GM06990 (cell line): Measurements from ENCODE around the gene TMEM59L.

Experiments used
- DNase-seq: peaks from one replicate; pipeline ENCODE4 v3.0.0-alpha.2; 2011; ENCODE audit not compliant: insufficient read length; ENCODE audit errors: extremely low read depth
- H3K27me3 ChIP-seq: replicated peaks from 2 replicates; pipeline ENCODE4 v1.6.0; 2011; ENCODE audit warnings: low read length; ENCODE audit not compliant: control insufficient read depth, insufficient read depth
- H3K36me3 ChIP-seq: 2 replicates; pipeline ENCODE4 v1.5.1; 2011; ENCODE audit warnings: low read length; ENCODE audit not compliant: control insufficient read depth, insufficient read depth
- H3K4me3 ChIP-seq: replicated peaks from 2 replicates; pipeline ENCODE4 v1.5.1; 2011; ENCODE audit warnings: low read depth, mild to moderate bottlenecking, control low read depth, low read length
- TF ChIP-seq, protein P1 (sequence below): IDR thresholded peaks from 2 replicates; pipeline ENCODE4 v1.5.1; 2011; ENCODE audit warnings: low read length, control low read depth, mild to moderate bottlenecking, inconsistent platforms; ENCODE audit not compliant: insufficient read depth, poor library complexity, severe bottlenecking

TMEM59L gene

DNA sequence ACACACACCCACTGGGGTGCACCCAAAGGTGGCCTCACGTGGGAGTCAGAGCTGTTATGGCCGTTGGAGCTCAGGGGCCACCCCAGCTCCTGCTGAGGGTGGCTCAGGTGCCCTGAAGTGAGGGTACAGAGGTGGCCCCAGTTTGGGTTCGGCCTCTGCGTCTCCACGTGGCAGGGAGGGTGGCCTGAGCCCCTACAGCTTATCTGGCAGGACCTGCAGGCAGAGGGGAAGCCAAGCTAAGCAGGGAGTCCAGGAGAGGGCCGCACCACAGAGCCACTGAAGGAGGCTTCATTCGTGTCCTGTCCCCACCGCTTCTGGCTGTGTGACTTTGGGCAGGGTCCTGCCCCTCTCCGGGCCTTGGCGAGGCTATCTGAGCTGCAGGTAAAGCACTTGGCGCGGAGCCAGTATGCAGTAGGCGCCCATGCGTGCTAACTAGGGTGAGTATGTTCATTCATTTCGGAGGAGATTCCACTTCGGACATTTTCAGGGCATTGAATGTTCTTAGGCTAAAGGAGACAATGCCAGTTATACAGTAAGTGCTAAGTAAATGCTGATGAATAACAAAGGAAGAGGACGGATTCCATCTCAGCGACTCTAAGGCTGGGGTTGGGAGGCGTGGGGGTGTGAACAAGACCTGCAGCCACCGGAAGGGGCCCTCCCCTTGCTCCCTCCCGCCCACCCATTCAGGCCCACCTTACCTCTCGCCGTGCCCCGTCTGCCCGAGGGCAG lies 19.1 kb upstream of the TMEM59L start:
- DNase-seq = no peak
- Histone ChIP-seq H3K36me3 (peaks cover 4% of the 10 kb centered on the region), H3K27me3 (no peaks in the 10 kb centered on the region), H3K4me3 (peak overlapping the region; percentile 20; the same call in 1 of the 2 replicates)
- TF ChIP-seq, protein P1, sequence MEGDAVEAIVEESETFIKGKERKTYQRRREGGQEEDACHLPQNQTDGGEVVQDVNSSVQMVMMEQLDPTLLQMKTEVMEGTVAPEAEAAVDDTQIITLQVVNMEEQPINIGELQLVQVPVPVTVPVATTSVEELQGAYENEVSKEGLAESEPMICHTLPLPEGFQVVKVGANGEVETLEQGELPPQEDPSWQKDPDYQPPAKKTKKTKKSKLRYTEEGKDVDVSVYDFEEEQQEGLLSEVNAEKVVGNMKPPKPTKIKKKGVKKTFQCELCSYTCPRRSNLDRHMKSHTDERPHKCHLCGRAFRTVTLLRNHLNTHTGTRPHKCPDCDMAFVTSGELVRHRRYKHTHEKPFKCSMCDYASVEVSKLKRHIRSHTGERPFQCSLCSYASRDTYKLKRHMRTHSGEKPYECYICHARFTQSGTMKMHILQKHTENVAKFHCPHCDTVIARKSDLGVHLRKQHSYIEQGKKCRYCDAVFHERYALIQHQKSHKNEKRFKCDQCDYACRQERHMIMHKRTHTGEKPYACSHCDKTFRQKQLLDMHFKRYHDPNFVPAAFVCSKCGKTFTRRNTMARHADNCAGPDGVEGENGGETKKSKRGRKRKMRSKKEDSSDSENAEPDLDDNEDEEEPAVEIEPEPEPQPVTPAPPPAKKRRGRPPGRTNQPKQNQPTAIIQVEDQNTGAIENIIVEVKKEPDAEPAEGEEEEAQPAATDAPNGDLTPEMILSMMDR = no peak

DNA sequence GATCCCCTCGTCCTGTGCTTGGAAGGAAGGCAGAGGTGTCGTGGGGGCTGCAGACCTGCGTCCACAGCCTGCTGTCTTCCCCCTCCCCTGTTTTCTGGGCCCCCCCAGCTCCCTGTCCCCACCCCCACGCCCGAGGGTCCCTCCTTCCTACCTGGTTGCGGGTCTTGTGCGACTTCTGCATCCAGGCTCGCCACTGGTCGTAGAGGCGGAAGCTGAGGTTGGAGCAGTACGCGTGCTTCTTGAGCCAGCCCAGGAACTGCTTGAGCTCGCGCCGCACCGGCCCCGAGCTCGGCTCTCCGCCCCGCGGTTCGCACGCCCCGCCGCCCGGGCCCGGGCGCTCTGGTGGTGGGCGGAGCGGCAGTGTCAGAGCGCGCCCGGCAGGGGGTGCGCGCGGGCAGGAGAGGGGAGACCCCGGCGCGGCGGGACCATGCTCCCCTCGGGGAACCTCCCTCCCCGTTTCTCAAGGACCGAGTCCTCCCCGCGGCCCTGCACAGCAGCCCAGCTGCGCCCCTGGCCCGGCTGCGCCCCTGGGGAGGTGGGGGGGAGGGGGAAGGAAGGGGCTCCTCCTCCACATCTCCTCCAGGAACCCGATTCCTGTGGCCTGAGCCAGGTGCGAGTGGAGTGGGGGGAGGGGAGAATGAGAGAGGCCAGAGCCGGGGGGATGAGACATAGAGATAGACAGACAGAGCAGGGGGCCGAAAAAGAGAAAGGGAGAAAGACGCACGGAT lies 18.4 kb upstream of the TMEM59L start:
- Histone ChIP-seq H3K27me3 (no peaks in the 10 kb centered on the region), H3K36me3 (peaks cover 4% of the 10 kb centered on the region), H3K4me3 (peak overlapping the region; percentile 28)
- DNase-seq = peak; percentile 80
- TF ChIP-seq, protein P1 = peak; percentile 45

DNA sequence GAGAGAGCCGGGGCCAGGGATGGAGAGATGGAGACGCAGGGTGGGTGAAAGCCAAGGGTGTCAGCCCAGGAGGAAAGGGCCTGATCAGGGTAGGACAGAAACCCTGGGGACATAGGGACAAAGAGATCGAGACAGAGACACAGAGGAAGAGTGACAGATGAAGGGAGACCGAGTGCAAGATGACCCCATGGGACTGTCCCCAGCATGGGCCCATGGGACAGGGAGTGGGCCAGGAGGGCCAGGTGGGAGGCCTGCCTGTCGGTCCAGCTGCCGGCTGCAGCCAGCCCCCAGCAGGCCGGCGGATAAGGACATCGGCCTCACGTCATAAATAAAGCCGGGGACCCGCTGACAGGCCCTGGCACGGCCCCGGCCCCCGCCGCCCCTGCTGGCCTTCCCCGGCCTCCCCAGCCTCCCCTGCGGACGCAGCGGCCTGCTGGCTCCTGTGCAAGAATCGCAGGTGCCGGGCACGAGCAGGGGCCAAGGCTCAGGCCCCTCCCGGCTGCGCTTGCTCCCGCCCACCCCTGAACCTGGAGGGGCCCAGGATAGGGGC lies 17.8 kb upstream of the TMEM59L start:
- no peak for DNase-seq
- peak overlapping the region; percentile 28; the same call in 1 of the 2 replicates for H3K4me3 ChIP-seq

DNA sequence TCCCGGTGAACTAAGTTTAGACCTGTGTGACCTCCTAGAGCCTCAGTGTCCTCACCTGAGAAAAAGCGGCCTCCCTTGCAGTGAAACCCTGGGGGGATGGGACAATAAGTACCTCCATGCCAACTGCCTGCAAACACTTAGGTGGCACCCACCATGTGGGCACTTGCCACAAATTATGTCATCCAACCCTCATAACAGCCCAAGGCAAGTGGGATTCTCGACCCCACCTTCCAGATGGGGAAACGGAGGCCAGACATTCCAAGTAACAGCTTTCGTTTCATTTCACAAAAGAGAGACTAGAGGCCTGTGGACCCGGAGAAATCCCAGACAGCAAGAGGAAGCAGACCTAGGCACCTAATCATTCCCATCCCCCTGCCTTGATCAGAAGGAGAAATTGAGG lies 17.2 kb upstream of the TMEM59L start:
- no peak for DNase-seq
- Histone ChIP-seq H3K27me3 (no peaks in the 10 kb centered on the region; the same call in 1 of the 2 replicates), H3K36me3 (peaks cover 4% of the 10 kb centered on the region), H3K4me3 (no peak overlapping the region)
- TF ChIP-seq, protein P1 = no peak

More for the DNA sequence above, 17.8 kb upstream of the TMEM59L start:
- TF ChIP-seq, protein P1 = no peak
- Histone ChIP-seq H3K36me3 (peaks cover 4% of the 10 kb centered on the region), H3K27me3 (no peaks in the 10 kb centered on the region; the same call in 1 of the 2 replicates)

DNA sequence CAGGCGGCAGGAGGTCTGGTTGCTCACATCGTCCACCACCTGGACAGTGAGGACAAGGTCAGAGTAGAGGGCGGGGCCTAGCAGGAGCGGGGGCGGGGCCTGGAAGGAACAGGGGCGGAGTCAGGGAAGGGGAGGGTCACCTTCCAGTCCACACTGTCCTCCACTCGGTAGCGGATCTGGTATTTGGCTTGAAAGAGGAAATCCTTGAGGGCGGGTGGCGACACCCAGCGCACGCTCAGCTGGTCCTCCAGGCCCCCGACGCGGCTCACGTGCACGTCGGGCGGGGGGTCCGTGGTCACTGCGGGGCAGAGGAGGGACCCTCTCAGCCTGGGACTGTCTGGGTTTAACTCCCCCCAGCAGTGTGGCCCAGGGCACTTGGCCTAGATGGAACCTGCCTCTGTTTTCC lies 15.9 kb upstream of the TMEM59L start:
- H3K4me3 ChIP-seq = no peak overlapping the region
- TF ChIP-seq, protein P1 = no peak
- no peaks in the 10 kb centered on the region; the same call in 1 of the 2 replicates for H3K27me3 ChIP-seq
- no peaks in the 10 kb centered on the region for H3K36me3 ChIP-seq
- DNase-seq = no peak
